ENCODE data around the gene SLC7A8.

- TF ChIP-seq CTCF (IDR thresholded peaks at IDR 0.05) (no peak), POLR2AphosphoS5 (IDR thresholded peaks at IDR 0.05) (no peak), POLR2A (IDR thresholded peaks at IDR 0.05) (no peak)
These were observed 11.4 kb downstream of the SLC7A8 start for GRCh38 chr14:23172096-23172495.

All from breast epithelium (tissue), 3 donors.